HEK293 (cell line): Measurements from ENCODE around the gene SIMC1.
"Not testable (repeated sequence)": the region's sequence is repeated elsewhere in the genome, so short reads cannot be mapped to it uniquely, and the experiment has no call there.

ENCODE experiments used
- CTCF ChIP-seq: fragments of 450-650 bp; formaldehyde crosslinking; IDR thresholded peaks from 2 replicates; pipeline ENCODE4 v1.5.1; 2016; ENCODE audit warnings: missing biosample characterization, missing genetic modification characterization
- PRDM6 ChIP-seq: fragments of 450-650 bp; formaldehyde crosslinking; IDR thresholded peaks from 2 replicates; pipeline ENCODE4 v1.5.1; 2017; ENCODE audit warnings: missing biosample characterization, missing genetic modification characterization
- ZBTB17 ChIP-seq: fragments of 450-650 bp; formaldehyde crosslinking; IDR thresholded peaks from 2 replicates; pipeline ENCODE4 v1.5.1; 2016; ENCODE audit warnings: missing biosample characterization, missing genetic modification characterization
- ZBTB8A ChIP-seq: fragments of 450-650 bp; formaldehyde crosslinking; IDR thresholded peaks from 2 replicates; pipeline ENCODE4 v1.5.1; 2016; ENCODE audit warnings: missing biosample characterization, missing genetic modification characterization
- ZNF23 ChIP-seq: fragments of 450-650 bp; formaldehyde crosslinking; IDR thresholded peaks from 2 replicates; pipeline ENCODE4 v1.5.1; 2016; ENCODE audit warnings: missing biosample characterization, missing genetic modification characterization, borderline replicate concordance
- ZNF311 ChIP-seq: fragments of 450-650 bp; formaldehyde crosslinking; IDR thresholded peaks from 2 replicates; pipeline ENCODE4 v1.5.1; 2017; ENCODE audit warnings: missing biosample characterization, missing genetic modification characterization, borderline replicate concordance
- ZNF416 ChIP-seq: fragments of 450-650 bp; formaldehyde crosslinking; IDR thresholded peaks from 2 replicates; pipeline ENCODE4 v1.5.1; 2016; ENCODE audit warnings: missing biosample characterization, missing genetic modification characterization
- ZNF449 ChIP-seq: fragments of 450-650 bp; formaldehyde crosslinking; IDR thresholded peaks from 2 replicates; pipeline ENCODE4 v1.5.1; 2017; ENCODE audit warnings: missing biosample characterization, mild to moderate bottlenecking, missing genetic modification characterization, moderate library complexity
- ZNF747 ChIP-seq: fragments of 450-650 bp; formaldehyde crosslinking; IDR thresholded peaks from 2 replicates; pipeline ENCODE4 v1.5.1; 2016; ENCODE audit warnings: missing biosample characterization, missing genetic modification characterization
- ZNF830 ChIP-seq: fragments of 450-650 bp; IDR thresholded peaks from 2 replicates; pipeline ENCODE4 v1.5.0; 2018; ENCODE audit warnings: missing biosample characterization, missing genetic modification characterization, low read depth, mild to moderate bottlenecking, moderate library complexity

- TF ChIP-seq CTCF (tag by site-specific recombination); PRDM6 (tag by site-specific recombination); ZBTB8A (tag by site-specific recombination); ZBTB17 (tag by site-specific recombination); ZNF449 (tag by site-specific recombination); ZNF311; ZNF830 (tag by site-specific recombination); ZNF416 (tag by site-specific recombination); ZNF23 (tag by site-specific recombination); ZNF747: not testable (repeated sequence)
These were observed 40.9 kb upstream of the SIMC1 start for GRCh38 chr5:176197234-176197858.
